GM21515 (cell line): Measurements from ENCODE around the gene CREG1.
"Not testable (repeated sequence)": the region's sequence is repeated elsewhere in the genome, so short reads cannot be mapped to it uniquely, and the experiment has no call there.

Experiments
- ATAC-seq: cut with Tn5 transposase; IDR thresholded peaks from one replicate; pipeline ENCODE4 v1.9.1; 2021; ENCODE audit not compliant: unreplicated experiment

The CREG1 gene

DNA sequence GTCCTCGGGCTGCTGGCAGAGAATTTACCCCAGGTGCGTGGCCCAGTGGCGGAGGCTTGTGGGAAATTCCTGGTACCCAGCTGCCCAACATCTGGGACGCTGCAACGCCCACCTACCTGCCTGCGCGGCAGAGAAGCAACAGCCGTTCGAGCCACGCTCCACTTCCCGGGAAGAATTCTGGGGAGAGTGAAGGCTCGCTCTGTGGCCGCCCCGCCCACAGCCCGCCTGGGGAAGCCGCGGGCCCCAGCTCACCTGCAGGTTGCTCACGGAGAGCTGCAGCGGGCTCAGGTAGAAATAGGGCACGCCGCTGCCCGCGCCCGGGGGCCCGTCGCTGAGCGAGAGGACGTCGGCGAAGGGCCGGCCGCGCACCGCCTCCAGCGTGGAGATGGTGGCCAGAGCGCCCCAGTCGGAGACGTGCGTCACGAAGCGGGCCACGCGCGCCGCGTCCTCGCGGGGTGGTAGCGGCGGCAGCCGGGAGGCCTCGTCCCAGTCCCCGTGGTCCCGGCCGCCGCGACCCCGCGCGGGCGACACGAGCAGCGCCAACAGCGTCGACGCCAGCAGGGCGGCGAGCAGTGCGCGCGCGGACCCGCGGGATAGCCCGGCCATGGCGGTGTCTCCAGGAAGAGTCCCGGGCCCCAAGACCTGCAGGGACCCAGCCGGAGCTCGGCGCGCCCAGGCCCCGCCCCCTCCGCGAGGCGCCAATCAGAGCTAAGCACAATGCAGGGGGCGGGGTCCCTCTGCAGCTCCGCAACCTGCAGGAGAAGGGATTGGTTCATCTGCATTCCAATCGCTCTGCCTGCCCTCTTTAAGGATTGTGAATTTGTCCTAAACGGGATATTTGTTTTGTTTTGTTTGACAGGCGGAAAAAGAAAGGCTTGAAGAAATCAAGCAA is at the start of gene CREG1:
CREG1 (minus strand) TSS at position 627 of the 892 bp plus-strand sequence.
- ATAC-seq = peak; percentile 99

DNA sequence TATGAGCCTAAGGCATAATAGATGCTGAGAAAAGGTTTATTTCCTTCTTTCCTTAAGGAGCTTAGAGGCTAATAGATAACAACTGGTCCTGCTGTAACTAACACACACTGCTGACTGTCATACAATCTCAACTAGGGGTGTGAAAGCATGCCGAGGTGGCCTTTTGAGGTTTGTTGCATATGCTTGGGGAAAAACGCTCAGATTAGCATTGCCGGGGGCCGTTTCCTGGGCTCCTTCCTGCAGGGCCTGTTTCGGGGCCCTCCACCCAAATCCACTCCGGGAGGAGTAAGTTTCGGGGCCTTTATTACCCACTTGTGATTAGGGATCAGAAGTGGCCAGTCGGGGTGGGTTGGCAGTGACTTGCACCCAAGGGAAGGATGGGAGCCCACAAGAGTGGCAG is 49.3 kb upstream of the CREG1 start:
- ATAC-seq = no peak

DNA sequence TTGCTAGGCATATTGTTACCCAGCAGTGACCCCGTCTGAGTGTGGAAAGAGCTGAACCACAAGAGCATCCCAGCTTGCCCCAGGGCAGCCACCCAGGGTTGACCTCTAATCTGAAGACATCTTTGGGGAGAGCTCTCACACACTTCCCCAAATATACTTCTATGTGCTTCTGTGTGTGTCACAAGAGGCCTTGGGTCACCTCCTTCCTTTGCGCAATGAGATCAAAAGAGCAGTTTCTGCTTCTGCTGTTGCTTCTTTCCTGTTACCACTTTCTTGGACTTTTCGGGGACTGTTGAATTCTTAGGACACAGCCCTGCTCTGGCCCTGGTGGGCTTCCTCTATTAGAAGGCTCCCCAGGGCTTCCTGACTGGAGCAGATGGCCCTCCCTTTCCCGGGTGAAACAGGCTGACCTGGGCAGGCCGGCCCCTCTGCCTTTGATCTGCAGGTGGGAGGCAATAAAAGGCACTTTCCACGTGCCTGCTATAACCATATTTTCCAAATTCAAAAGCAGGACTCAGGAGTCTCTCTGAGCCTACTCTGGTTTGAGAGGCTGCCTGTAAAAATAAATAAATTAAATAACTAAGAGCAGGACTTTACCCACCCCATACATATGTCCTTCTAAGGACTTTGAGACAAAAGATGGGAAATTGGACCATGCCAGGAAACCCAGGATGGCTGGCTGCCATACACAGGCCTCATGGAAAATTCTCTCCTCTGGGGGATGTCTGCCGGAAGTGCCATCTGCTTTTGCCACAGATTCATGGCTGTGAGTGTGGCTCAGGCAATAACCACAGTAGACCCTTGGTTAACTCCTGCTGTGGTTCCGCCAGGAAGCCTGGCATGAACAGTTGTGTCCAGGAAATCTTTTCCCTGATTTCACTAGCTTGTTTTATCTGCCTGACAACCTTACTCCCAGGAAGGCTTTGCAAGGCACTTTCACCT is 48.2 kb upstream of the CREG1 start:
- no peak for ATAC-seq

DNA sequence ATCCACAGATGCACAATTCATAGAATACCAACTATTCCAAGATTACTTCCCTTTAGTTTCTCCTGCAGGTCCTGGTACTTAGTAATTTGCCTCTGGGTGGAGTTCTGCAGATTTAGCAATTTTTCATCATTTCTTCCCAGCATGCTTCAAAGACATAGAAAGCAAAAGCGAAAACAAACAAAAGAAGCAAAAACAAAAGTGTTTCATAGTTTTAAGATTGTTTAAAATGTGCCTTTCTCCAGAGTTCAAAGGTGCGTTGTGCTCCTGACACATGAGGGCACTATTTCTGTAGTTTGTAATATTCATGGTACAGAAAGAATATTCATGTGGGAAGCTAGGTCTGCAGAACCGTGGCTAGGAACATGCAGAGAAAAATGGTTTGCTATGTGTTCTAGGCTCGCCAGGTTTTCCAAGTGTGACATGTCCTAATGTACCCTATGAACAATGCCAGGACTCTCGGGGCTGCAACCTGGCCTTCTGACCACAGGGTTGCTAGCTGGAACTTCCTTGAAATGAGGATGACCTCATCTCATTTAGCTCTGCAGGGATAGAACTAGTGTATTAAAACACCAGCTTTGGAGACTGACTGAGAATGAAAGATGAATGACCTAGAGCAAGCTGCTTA is 46.5 kb upstream of the CREG1 start:
- ATAC-seq = peak; percentile 73

DNA sequence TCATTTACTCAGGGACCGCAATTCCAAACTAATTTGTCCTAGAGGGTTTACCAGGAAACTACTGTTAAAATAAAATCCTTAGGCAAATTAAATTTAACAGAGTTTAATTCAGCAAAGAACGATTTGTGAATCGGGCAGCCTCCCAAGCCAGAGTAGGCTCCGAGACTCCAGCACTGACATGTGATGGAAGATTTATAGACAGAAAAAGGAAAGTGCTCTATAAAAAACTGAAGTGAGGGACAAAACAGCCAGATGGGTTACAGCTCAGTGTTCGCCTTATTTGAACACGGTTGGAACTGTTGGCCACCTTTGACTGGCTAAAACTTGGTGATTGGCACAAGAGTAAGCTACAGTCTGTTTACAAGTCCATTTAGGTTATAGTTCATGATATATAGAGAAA is 41.3 kb upstream of the CREG1 start:
- no peak for ATAC-seq

DNA sequence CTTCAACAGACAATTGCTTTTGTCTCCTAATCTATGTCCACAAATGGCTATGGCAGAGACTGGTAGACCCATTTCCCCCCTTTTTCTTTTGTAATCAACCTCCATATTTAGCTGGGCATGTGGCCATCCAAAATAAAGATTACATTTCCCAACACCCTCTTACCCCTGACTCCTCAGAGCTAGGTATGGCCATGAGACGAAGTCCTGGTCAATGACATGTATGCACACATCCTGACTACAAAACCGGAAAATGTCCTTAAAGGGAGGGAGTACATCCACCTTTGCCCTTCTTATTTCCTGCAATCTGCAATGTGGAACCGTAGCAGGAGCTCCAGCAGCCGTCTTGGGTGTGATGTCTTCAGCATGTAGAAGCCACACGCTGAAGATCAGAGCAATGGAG is 40.3 kb upstream of the CREG1 start:
- no peak for ATAC-seq

DNA sequence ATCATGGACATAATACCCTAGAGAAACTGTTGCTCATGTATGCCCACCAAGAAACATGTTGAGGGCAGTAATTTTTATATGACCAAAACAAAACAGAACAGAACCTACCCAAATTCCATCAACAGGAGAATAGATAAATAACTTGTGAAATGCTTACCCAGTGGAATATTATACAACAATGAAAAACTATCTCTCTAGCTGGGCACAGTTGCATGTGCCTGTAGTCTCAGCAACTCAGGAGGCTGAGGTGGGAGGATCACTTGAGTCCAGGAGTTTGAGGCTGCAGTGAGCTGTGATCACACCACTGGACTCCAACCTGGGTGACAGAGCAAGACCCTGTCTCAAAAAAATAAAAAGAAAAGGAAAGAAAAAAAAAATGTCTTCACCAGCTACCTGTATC is 38.9 kb upstream of the CREG1 start:
- ATAC-seq = no peak

DNA sequence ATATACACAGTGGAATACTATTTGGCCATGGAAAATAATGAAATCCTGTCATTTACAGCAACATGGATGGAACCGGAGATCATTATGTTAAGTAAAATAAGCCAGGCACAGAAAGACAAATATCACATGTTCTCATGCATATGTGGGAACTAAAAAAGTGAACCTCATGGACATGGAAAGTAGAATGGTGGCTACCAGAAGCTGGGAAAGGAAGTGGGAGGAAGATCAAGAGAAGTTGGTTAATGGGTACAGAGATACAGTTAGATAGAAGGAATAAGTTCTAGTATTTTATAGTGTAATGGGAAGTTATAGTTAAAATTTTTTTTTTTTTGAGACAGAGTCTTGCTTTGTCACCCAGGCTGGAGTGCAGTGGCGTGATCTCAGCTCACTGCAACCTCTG is 34.8 kb upstream of the CREG1 start:
- ATAC-seq = no peak

DNA sequence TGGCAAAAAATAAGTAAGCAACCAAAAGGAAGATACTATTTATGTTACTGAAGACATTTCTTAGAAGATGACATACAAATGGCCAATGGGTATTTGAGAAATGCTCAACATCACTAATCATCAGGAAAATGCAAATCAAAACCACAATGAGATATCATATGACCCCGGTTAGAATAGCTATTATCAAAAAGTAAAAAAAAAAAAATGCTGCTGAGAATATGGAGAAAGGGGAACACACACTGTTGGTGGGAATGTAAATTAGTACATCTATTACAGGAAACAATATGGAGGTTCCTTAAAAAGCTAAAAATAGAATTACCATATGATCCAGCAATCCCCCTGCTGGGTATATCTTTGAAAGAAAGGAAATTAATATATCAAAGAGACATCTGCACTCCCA is 34.3 kb upstream of the CREG1 start:
- no peak for ATAC-seq

DNA sequence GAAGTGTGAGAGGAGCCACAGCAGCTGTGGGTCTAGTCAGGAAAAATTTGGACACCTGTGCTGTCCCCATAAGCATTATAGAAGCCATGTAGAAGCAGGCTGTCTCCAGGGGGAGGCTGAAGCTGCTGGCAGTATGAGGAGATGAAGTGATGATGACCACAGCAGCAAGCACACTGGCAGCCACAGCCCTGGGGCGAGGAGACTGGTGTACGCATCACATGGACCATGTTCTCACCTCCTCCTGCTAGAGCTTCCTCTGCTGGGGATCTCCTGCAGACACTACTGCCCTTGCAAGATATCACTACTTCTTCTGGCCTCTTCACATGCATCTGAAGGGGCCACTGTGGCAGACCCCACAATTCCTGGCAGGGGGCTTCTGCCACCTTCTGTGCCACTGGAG is 33.8 kb upstream of the CREG1 start:
- no peak for ATAC-seq

DNA sequence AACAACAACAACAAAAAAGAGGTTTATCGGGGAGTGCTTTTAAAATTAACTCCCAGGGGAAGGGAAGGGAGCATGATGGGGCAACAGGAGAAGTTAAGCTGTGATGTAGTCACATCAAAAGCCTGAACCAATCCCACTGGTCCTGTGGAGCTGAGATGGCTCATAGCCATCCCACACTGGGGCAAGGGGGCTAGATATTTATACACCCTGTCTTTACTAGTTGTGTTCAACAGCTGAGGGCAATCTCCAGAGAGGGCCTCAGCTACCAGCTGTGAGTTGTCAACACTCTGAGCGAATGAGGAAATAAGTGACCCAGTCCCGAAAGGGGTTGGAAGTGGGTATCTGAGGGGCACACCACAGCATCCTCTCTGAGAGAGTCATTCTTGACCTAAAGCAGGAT is 31.0 kb upstream of the CREG1 start:
- no peak for ATAC-seq

DNA sequence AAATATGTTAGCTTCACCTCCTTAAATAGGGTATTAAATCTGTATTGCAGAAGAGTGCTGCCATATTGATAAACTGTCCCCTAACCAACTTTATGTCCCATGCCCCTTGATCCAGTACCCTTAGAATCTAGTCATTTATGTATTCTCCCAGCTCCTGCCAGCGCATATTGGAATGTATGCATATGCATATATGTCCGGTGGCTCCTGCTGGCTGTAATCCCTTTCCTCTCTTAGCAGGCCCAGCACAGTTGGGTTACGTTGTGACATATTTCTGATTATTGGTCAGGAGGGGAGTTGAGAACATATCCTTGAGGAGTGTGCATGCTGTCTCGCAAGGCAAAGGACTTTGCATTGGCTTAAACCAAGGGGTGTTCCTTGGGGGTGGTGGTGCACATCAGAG is 29.2 kb upstream of the CREG1 start:
- no peak for ATAC-seq

DNA sequence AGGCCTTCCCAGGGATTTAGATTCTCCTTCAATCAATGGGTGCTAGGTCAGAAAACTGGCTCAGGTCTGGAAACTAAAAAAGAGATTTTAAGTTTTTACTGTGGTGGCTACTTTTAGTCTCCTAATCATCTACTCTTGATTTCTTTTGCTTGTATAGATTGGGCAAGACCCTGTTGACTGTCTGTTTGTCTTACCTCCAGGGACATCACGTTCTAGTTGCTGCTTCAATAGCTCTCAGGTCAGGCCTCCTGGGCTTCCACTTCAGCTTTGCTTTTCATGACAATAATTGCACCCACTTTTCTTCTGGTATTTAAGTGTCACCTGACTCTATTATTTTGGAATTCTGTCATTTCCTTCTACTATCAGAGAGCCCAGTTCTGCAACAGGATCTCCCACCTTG is 28.5 kb upstream of the CREG1 start:
- ATAC-seq = no peak

DNA sequence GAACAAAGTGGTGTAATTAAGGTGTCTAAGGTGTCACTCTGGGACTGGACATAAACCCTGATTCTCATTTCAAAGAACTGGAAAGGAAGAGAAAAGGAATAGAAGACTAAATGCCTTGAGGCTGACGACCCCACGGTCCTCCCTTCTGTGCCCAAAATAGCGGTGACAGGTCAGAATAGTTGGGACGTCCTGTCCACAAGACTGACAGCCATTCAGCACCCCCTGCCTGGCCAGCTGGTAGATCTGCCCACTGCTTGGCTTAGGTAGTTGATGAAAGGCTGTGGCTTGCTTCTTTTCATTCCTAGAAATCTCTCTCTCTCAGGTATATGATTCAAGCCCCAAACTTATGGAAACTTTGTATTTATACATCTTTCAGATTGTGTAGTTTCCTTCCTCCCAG is 26.4 kb upstream of the CREG1 start:
- ATAC-seq = no peak

DNA sequence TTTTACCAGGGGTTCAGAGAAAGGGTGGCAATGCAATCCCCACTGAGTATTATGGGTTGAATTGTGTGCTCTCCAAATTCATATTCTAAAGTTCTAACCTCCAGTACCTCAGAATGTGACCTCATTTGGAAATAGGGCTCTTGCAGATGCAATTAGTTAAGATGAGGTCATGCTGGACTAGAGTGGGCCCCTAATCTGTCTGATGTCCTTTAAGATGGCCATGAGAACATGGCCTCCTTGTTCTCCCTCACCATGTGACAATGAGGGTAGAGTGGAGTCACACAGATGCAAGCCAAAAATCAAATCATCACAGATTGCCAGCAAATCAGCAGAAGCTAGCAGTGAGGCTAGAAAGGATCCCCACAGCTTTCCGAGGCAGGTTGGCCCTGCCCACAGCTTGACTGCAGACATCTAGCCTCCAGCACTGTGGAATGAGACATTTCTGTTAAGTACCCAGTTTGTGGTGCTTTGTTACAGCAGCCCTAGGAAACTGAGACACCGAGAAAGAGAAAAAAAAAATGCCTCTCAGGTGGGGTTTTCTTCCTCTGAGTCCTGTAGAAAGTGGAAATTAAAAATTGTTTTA is 25.5 kb upstream of the CREG1 start:
- ATAC-seq = no peak

DNA sequence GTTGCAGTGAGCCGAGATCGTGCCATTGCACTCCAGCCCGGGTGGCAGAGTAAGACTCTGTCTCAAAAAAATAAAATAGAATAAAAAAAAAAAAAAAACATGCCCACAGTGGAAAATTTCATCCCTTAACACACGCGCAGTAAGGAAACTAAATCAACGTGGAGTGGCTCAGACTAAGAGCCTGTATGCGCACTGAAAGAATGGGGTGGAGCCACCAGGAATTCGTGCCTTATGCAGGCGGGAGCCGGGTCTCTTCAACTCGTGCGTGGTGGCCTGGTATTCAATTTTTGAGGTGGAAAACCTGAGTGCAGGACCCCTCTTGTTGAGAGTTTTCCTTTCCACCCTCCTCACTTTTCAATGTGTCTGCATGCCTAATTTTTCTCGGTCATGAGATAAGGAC is 22.1 kb upstream of the CREG1 start:
- no peak for ATAC-seq

DNA sequence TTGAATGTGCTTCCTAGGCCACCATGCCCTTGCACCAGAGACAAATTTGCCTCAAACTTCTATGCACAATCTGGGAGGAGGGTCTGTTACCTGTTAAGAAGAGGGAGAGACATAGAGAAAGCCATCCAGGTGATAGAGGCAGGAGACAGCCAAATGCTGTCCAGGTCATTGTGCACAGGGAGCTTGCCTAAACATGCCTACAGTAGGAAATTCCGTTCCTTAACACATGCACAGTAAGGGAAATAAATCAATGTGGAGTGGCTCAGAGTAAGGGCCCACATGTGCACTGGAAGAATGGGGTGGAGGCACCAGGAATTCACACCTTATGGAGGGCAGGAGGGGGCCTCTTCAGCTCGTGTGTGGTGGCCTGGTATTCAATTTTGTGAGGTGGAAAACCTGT is 19.5 kb upstream of the CREG1 start:
- no peak for ATAC-seq

DNA sequence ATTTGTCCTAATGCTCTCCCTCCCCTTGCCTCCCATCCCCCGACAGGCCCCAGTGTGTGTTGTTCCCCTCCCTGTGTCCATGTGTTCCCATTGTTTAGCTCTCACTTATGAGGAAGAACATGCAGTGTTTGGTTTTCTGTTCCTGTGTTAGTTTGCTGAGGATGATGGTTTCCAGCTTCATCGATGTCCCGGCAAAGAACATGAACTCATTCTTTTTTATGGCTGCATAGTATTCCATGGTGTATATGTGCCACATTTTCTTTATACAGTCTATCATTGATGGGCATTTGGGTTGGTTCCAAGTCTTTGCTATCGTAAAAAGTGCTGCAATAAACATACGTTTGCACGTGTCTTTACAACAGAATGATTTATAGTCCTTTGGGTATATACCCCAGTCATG is 17.1 kb upstream of the CREG1 start:
- ATAC-seq = not testable (repeated sequence)

DNA sequence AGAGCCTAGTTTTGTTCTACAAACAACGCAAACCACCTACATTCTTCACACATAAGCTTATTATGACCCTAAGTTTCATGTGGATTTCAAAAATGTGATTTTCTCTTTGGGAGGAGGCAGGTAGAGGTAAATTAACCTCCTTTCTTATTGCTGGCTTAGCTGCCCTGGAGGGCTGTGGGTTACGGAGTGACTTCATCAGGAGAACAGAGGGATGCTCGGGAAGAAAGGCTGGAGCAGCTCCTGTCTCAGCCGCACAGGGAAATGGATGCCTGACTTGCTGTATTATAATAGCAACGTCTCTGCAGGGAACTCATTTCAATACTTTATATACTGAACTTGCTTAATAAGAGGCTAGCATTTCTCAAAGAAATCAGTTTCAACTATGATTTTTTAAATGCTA is 14.1 kb upstream of the CREG1 start:
- no peak for ATAC-seq

DNA sequence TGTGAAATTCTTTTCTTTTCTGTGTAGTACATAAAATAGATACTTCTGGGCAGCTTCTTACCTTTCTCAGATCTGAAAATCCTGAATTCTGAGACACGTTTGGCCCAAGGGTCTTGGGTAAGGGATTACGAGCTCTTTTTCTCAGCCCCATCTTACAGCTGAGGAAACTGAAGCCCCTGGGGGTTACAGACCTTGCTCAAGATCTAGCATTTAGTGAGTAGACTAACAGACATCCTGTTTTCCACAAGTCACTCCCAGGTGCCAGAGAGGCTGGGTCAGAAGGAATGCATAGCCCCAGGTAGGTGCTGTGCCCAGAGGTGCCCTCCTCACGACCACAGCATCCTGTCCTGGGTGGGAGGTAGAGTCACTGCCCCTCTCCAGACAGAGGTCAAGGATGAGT is 13.2 kb upstream of the CREG1 start:
- ATAC-seq = no peak

DNA sequence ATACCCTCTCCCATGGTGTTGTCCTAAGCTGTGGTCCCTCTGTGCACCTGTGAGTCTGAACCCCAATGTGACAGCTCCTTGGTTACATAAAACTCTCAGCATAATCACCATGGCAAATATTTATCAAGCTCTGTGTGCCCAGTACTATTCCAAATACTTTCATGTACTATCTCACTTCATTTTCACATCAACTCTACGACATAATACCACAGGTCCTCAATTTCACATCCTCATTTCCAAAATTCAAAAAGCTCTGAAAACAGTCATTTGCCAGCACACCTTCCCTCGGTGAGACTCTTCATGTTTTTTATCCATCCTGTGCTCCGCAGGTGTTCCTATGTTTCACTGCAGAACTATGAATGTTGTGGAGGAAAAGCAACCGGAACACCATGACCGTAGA is 12.4 kb upstream of the CREG1 start:
- ATAC-seq = no peak
